Upper lobe of left lung (tissue), 6 donors: ENCODE data around the gene FAM163A. TPM values are rescaled to one million over a fixed set of nuclear protein-coding genes. Genes with fewer than 3 reads are reported as not detected.

ENCODE experiments used
- ATAC-seq, 2 donors: fragments of 200-7000 bp; cut with Tn5 transposase; one replicate each; pipeline ENCODE4 v1.9.1; 2022; ENCODE audit warnings: mild to moderate bottlenecking in 2 of 2, moderate library complexity in 2 of 2; ENCODE audit not compliant: low FRiP score in 2 of 2
- DNase-seq, 2 donors: peaks; one replicate each; pipeline ENCODE4 v3.0.0-alpha.2; 2019 to 2020
- H3K27ac ChIP-seq, 4 donors: fragments of 200-600 bp; sonication (generic); one replicate each; pipeline ENCODE4 v1.5.1; 2016 to 2019
- H3K27me3 ChIP-seq, 4 donors: fragments of 200-600 bp; sonication (generic); one replicate each; pipeline ENCODE4 v1.5.1; 2017 to 2019
- H3K36me3 ChIP-seq, 4 donors: fragments of 200-600 bp; sonication (generic); one replicate each; pipeline ENCODE4 v1.5.1; 2016 to 2019
- H3K4me1 ChIP-seq, 4 donors: fragments of 200-600 bp; sonication (generic); one replicate each; pipeline ENCODE4 v1.5.1; 2018 to 2019
- H3K4me3 ChIP-seq, 4 donors: fragments of 200-600 bp; sonication (generic); one replicate each; pipeline ENCODE4 v1.5.1; 2017 to 2019; ENCODE audit warnings: mild to moderate bottlenecking in 2 of 4, moderate library complexity in 1 of 4
- H3K9me3 ChIP-seq, 4 donors: fragments of 200-600 bp; sonication (generic); one replicate each; pipeline ENCODE4 v1.5.1; 2018 to 2019
- CTCF ChIP-seq, 6 experiments: fragments of 450-650 bp in 4 of 6; fragments of 200-600 bp in 2 of 6; sonication (generic) in 2 of 6; IDR thresholded peaks; one replicate each; pipeline ENCODE4 v1.5.1; 2016 to 2019; ENCODE audit warnings: antibody characterized with exemption in 6 of 6
- EP300 ChIP-seq, 4 donors: sonication (generic); formaldehyde crosslinking; IDR thresholded peaks; one replicate each; pipeline ENCODE4 v1.5.1; 2017; ENCODE audit warnings: antibody characterized with exemption in 4 of 4, control low read depth in 2 of 4
- POLR2A ChIP-seq, 4 donors: fragments of 450-650 bp; IDR thresholded peaks; one replicate each; pipeline ENCODE4 v1.5.1; 2016 to 2017; ENCODE audit warnings: antibody characterized with exemption in 4 of 4, mild to moderate bottlenecking in 2 of 4
- POLR2AphosphoS5 ChIP-seq, 2 donors: sonication (generic); formaldehyde crosslinking; IDR thresholded peaks; one replicate each; pipeline ENCODE4 v1.5.1; 2017; ENCODE audit warnings: antibody characterized with exemption in 2 of 2
- WGBS, 2 donors: methylation state at CpG; one replicate each; pipeline ENCODE4 v1.1.5; 2017 to 2018; 5-methylcytosine and 5-hydroxymethylcytosine counted together
- total RNA-seq, 6 donors: library from RNA; depleted of rRNA in 4 of 6; stranded (reverse); fragments of >200 nt in 4 of 6; gene quantifications; one replicate each; pipeline versions ENCODE4 v1.1.0 to v1.2.1, GENCODE V29; 2016 to 2021
- donor health status: DM: no; HTN: no; CAD: no; lungs with moderate emphysema.
- donor health status: DM: no; HTN: yes; CAD: no; lungs with severe emphysema.

FAM163A gene
- total RNA-seq, 6 donors from 2014 or later: 0.10 TPM; not detected in 5

- Histone ChIP-seq H3K9me3 (no peaks in the 10 kb centered on the region), H3K4me3 (no peak overlapping the region), H3K27me3 (no peaks in the 10 kb centered on the region), H3K27ac (no peak overlapping the region), H3K4me1 (no peaks in the 10 kb centered on the region), H3K36me3 (no peaks in the 10 kb centered on the region)
- 27 to 32% methylated on average over 4 of the region's 4 CpGs for WGBS, 2 donors
- peak in 1 of 2 donors; percentile 55 for ATAC-seq
- no peak for DNase-seq
- TF ChIP-seq POLR2A (IDR thresholded peaks at IDR 0.05) (no peak), CTCF (IDR thresholded peaks at IDR 0.05) (no peak), EP300 (IDR thresholded peaks at IDR 0.05) (no peak), POLR2AphosphoS5 (IDR thresholded peaks at IDR 0.05) (no peak)
Measured at GRCh38 chr1:179794669-179795068, 51.6 kb downstream of the FAM163A start.

- no peak for DNase-seq
Measured at GRCh38 chr1:179798213-179798863, 55.2 kb downstream of the FAM163A start.

GRCh38 chr1:179798864-179799516 lies 55.9 kb downstream of the FAM163A start:
- Histone ChIP-seq H3K4me1 (no peaks in the 10 kb centered on the region), H3K9me3 (no peaks in the 10 kb centered on the region), H3K36me3 (no peaks in the 10 kb centered on the region), H3K27ac (no peak overlapping the region), H3K4me3 (no peak overlapping the region), H3K27me3 (no peaks in the 10 kb centered on the region)
- 97% methylated on average over 6 of the region's 6 CpGs for WGBS, 2 donors
- TF ChIP-seq CTCF (IDR thresholded peaks at IDR 0.05): no peak
- no peak for TF ChIP-seq POLR2A (IDR thresholded peaks at IDR 0.05)
- TF ChIP-seq EP300 (IDR thresholded peaks at IDR 0.05): no peak
- TF ChIP-seq POLR2AphosphoS5 (IDR thresholded peaks at IDR 0.05): no peak
- DNase-seq (no peak), ATAC-seq (no peak)

More at GRCh38 chr1:179798213-179798863, 55.2 kb downstream of the FAM163A start:
- ATAC-seq: no peak
- Histone ChIP-seq H3K27me3 (no peaks in the 10 kb centered on the region), H3K27ac (no peak overlapping the region), H3K4me1 (no peaks in the 10 kb centered on the region), H3K9me3 (no peaks in the 10 kb centered on the region), H3K36me3 (no peaks in the 10 kb centered on the region), H3K4me3 (no peak overlapping the region)
- TF ChIP-seq EP300 (IDR thresholded peaks at IDR 0.05) (no peak), POLR2A (IDR thresholded peaks at IDR 0.05) (no peak), CTCF (IDR thresholded peaks at IDR 0.05) (no peak), POLR2AphosphoS5 (IDR thresholded peaks at IDR 0.05) (no peak)
- 88 to 91% methylated on average over 9 to 10 of the region's 10 CpGs for WGBS, 2 donors

GRCh38 chr1:179800481-179800880 lies 57.4 kb downstream of the FAM163A start:
- no peak overlapping the region for H3K4me3 ChIP-seq
- no peaks in the 10 kb centered on the region for H3K9me3 ChIP-seq
- DNase-seq (no peak), ATAC-seq (no peak)
- TF ChIP-seq CTCF (IDR thresholded peaks at IDR 0.05): no peak
- no peak for TF ChIP-seq EP300 (IDR thresholded peaks at IDR 0.05)
- TF ChIP-seq POLR2AphosphoS5 (IDR thresholded peaks at IDR 0.05): no peak
- TF ChIP-seq POLR2A (IDR thresholded peaks at IDR 0.05): no peak
- no peaks in the 10 kb centered on the region for H3K36me3 ChIP-seq
- H3K27ac ChIP-seq: no peak overlapping the region
- H3K27me3 ChIP-seq: no peaks in the 10 kb centered on the region
- WGBS, 2 donors: 95 to 97% methylated on average over 4 of the region's 4 CpGs
- H3K4me1 ChIP-seq: no peaks in the 10 kb centered on the region
